HG02798 (cell line): Measurements from ENCODE around the gene ME3.
A peak's percentile ranks its signal among the peaks of the same experiment; 100 is the strongest.
"Not testable (repeated sequence)": the region's sequence is repeated elsewhere in the genome, so short reads cannot be mapped to it uniquely, and the experiment has no call there.

Source experiments
- ATAC-seq: cut with Tn5 transposase; IDR thresholded peaks from one replicate; pipeline ENCODE4 v1.9.1; 2021; ENCODE audit warnings: mild to moderate bottlenecking; ENCODE audit not compliant: unreplicated experiment, poor library complexity

Gene ME3

GRCh38 chr11:86668929-86669328 lies 3.5 kb downstream of the ME3 start:
- no peak for ATAC-seq

- no peak for ATAC-seq
Observed at GRCh38 chr11:86666193-86666592, 6.2 kb downstream of the ME3 start.

GRCh38 chr11:86664930-86665329 lies 7.5 kb downstream of the ME3 start:
- ATAC-seq, result no peak

- no peak for ATAC-seq
Observed at GRCh38 chr11:86663761-86664160, 8.7 kb downstream of the ME3 start.

GRCh38 chr11:86663291-86663690 lies 9.1 kb downstream of the ME3 start:
- no peak for ATAC-seq

- ATAC-seq, result no peak
Observed at GRCh38 chr11:86660736-86661135, 11.7 kb downstream of the ME3 start.

- no peak for ATAC-seq
Observed at GRCh38 chr11:86660088-86660487, 12.3 kb downstream of the ME3 start.

- ATAC-seq, result no peak
Observed at GRCh38 chr11:86658534-86658933, 13.9 kb downstream of the ME3 start.

- not testable (repeated sequence) for ATAC-seq
Observed at GRCh38 chr11:86645212-86645611, 27.2 kb downstream of the ME3 start.

- no peak for ATAC-seq
Observed at GRCh38 chr11:86644291-86644690, 28.1 kb downstream of the ME3 start.

GRCh38 chr11:86641537-86642261 lies 30.7 kb downstream of the ME3 start:
- ATAC-seq, result no peak

GRCh38 chr11:86639137-86639536 lies 33.3 kb downstream of the ME3 start:
- ATAC-seq, result no peak

- no peak for ATAC-seq
Observed at GRCh38 chr11:86638673-86639072, 33.7 kb downstream of the ME3 start.

- ATAC-seq, result peak; percentile 42
Observed at GRCh38 chr11:86637988-86638387, 34.4 kb downstream of the ME3 start.

GRCh38 chr11:86636275-86636674 lies 36.1 kb downstream of the ME3 start:
- no peak for ATAC-seq

- ATAC-seq, result peak; percentile 71
Observed at GRCh38 chr11:86632499-86633269, 39.7 kb downstream of the ME3 start.

GRCh38 chr11:86630229-86630981 lies 42.0 kb downstream of the ME3 start:
- no peak for ATAC-seq

- no peak for ATAC-seq
Observed at GRCh38 chr11:86629045-86629706, 43.2 kb downstream of the ME3 start.

- ATAC-seq, result no peak
Observed at GRCh38 chr11:86627776-86628455, 44.5 kb downstream of the ME3 start.

GRCh38 chr11:86625981-86626380 lies 46.4 kb downstream of the ME3 start:
- peak; percentile 11 for ATAC-seq
